ENCODE results near the gene ATP6V1G1.

DNA sequence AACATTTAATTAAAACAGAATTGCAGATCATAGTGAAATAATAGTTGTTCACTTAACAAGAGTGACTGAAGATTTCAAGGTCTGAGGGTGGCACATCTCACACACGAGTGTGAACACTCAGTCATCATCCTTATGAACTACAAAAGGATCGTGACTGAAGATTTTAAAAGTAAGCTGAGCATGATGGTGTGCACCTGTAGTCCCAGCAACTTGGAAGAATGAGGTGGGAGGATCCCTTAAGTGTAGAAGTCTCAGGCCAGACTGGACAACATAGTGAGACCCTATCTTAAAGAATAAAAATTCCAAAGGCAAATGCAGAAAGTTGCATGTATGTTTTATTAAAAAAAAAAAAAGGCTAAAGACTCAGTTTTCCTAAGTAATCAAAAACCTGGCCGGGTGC is 22.4 kb upstream of the ATP6V1G1 start:
- TF ChIP-seq POLR2A (IDR thresholded peaks at IDR 0.05), result no peak
- TF ChIP-seq, protein P1, sequence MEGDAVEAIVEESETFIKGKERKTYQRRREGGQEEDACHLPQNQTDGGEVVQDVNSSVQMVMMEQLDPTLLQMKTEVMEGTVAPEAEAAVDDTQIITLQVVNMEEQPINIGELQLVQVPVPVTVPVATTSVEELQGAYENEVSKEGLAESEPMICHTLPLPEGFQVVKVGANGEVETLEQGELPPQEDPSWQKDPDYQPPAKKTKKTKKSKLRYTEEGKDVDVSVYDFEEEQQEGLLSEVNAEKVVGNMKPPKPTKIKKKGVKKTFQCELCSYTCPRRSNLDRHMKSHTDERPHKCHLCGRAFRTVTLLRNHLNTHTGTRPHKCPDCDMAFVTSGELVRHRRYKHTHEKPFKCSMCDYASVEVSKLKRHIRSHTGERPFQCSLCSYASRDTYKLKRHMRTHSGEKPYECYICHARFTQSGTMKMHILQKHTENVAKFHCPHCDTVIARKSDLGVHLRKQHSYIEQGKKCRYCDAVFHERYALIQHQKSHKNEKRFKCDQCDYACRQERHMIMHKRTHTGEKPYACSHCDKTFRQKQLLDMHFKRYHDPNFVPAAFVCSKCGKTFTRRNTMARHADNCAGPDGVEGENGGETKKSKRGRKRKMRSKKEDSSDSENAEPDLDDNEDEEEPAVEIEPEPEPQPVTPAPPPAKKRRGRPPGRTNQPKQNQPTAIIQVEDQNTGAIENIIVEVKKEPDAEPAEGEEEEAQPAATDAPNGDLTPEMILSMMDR (IDR thresholded peaks at IDR 0.05), result no peak

Measured in lower leg skin (tissue), 3 donors.